ENCODE results near the gene TLDC2. TPM values are rescaled to one million over a fixed set of nuclear protein-coding genes. Genes with fewer than 3 reads are reported as not detected.

Gene TLDC2
- total and polyA plus RNA-seq, 4 donors: 0.05 to 0.33 (median 0.08) TPM; not detected in 1

- TF ChIP-seq, protein P1, sequence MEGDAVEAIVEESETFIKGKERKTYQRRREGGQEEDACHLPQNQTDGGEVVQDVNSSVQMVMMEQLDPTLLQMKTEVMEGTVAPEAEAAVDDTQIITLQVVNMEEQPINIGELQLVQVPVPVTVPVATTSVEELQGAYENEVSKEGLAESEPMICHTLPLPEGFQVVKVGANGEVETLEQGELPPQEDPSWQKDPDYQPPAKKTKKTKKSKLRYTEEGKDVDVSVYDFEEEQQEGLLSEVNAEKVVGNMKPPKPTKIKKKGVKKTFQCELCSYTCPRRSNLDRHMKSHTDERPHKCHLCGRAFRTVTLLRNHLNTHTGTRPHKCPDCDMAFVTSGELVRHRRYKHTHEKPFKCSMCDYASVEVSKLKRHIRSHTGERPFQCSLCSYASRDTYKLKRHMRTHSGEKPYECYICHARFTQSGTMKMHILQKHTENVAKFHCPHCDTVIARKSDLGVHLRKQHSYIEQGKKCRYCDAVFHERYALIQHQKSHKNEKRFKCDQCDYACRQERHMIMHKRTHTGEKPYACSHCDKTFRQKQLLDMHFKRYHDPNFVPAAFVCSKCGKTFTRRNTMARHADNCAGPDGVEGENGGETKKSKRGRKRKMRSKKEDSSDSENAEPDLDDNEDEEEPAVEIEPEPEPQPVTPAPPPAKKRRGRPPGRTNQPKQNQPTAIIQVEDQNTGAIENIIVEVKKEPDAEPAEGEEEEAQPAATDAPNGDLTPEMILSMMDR (IDR thresholded peaks at IDR 0.05; ENCODE audit: low read depth, low read length, missing input control): no peak
These were observed 43.1 kb upstream of the TLDC2 start (continued) for GRCh38 chr20:36832791-36833190.

DNA sequence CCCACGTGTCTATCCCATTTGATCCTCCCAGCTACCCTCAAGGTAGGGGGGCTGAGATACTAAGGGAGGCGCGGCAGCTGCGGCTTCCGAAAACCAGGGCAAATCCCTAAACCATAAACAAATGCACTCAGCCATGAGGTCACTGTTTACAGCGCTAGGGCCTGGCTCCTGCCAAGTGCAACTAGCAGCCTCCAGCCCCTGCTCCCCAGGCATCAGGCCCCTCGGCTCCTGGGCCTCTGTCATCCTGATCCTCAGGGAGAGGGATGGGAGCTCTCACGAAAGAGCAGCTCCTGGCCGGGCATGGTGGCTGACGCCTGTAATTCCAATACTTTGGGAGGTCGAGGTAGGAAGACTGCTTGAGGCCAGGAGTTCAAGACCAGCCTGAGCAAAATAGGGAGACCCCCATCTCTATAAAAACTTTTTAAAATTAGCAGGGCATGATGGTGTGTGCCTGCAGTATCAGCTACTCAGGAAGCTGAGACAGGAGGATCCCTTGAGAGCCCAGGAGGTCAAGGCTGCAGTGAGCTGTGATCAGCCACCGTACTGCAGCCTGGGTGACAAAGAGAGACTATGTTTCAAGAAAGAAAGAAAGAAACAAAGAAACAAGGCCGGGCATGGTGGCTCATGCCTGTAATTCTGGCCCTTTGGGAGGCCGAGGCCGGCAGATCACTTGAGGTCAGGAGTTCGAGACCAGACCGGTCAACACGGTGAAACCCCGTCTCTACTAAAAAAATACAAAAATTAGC is 42.5 kb upstream of the TLDC2 start:
- Histone ChIP-seq H3K4me3 (ENCODE audit: low read depth in 1 of 3, low read length in 3 of 3) (no peak overlapping the region), H3K27me3 (ENCODE audit: control insufficient read depth in 4 of 4, insufficient read depth in 4 of 4, low read length in 3 of 4) (no peaks in the 10 kb centered on the region), H3K36me3 (ENCODE audit: control insufficient read depth in 4 of 4, insufficient read depth in 3 of 4, low read depth in 1 of 4, low read length in 3 of 4) (peaks cover 0 to 4% (median 1%) of the 10 kb centered on the region in 4 donors), H3K4me1 (ENCODE audit: control insufficient read depth in 4 of 4, insufficient read depth in 4 of 4, low read length in 3 of 4) (peaks cover 1 to 12% (median 3%) of the 10 kb centered on the region in 4 donors), H3K27ac (ENCODE audit: low read depth in 1 of 2, low read length in 2 of 2) (peak overlapping the region in 1 of 2 donors; percentile 42), H3K9ac (ENCODE audit: low read depth in 1 of 2, low read length in 2 of 2) (no peak overlapping the region), H3K9me3 (ENCODE audit: control insufficient read depth in 4 of 4, low read length in 3 of 4) (no peaks in the 10 kb centered on the region)
- TF ChIP-seq RXRA (IDR thresholded peaks at IDR 0.05) (no peak), RAD21 (IDR thresholded peaks at IDR 0.05) (no peak), GABPA (IDR thresholded peaks at IDR 0.05 in 1 of 2, conservative IDR thresholded peaks at IDR 0.05 in 1 of 2) (no peak), JUND (IDR thresholded peaks at IDR 0.05) (no peak), MAX (IDR thresholded peaks at IDR 0.05) (no peak), FOXA1 (IDR thresholded peaks at IDR 0.05) (no peak), HNF4A (conservative IDR thresholded peaks at IDR 0.05) (no peak), REST (IDR thresholded peaks at IDR 0.05) (no peak), FOXA2 (IDR thresholded peaks at IDR 0.05) (no peak), YY1 (IDR thresholded peaks at IDR 0.05) (no peak), TAF1 (conservative IDR thresholded peaks at IDR 0.05) (no peak)
- 84% methylated on average over 19 of the region's 19 CpGs for WGBS
- DNase-seq (ENCODE audit: low spot score): no peak

DNA sequence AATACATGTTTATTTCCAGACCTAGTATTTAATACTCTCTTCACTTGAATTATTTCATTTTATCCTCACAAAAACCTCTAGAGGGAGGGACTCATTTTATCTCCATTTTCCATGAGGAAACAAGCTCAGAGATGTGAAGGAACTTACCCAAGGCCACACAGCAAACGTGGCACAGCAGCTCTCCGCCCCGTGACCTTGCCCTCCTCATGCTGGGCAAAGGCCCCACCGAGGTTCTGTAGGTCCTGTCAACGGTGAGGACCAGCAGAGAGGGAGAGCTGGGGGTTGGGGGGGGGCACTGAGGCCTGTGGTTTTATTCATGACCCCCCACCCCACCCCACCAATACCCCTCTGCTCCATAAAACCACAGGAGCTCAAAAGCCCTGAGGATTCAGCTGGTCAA is 40.9 kb upstream of the TLDC2 start:
- TF ChIP-seq FOXA2 (IDR thresholded peaks at IDR 0.05) (no peak), SP1 (IDR thresholded peaks at IDR 0.05) (no peak), YY1 (IDR thresholded peaks at IDR 0.05) (no peak)
- TF ChIP-seq, protein P2, sequence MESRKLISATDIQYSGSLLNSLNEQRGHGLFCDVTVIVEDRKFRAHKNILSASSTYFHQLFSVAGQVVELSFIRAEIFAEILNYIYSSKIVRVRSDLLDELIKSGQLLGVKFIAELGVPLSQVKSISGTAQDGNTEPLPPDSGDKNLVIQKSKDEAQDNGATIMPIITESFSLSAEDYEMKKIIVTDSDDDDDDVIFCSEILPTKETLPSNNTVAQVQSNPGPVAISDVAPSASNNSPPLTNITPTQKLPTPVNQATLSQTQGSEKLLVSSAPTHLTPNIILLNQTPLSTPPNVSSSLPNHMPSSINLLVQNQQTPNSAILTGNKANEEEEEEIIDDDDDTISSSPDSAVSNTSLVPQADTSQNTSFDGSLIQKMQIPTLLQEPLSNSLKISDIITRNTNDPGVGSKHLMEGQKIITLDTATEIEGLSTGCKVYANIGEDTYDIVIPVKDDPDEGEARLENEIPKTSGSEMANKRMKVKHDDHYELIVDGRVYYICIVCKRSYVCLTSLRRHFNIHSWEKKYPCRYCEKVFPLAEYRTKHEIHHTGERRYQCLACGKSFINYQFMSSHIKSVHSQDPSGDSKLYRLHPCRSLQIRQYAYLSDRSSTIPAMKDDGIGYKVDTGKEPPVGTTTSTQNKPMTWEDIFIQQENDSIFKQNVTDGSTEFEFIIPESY (IDR thresholded peaks at IDR 0.05): no peak
- H3K36me3 ChIP-seq (ENCODE audit: control insufficient read depth in 4 of 4, insufficient read depth in 3 of 4, low read depth in 1 of 4, low read length in 3 of 4): no peaks in the 10 kb centered on the region
- no peak for DNase-seq (ENCODE audit: low spot score)
- H3K27me3 ChIP-seq (ENCODE audit: control insufficient read depth in 4 of 4, insufficient read depth in 4 of 4, low read length in 3 of 4): no peaks in the 10 kb centered on the region
- H3K27ac ChIP-seq (ENCODE audit: low read depth in 1 of 2, low read length in 2 of 2): peak overlapping the region in 1 of 2 donors; percentile 38
- peaks cover 1 to 12% (median 3%) of the 10 kb centered on the region in 4 donors for H3K4me1 ChIP-seq (ENCODE audit: control insufficient read depth in 4 of 4, insufficient read depth in 4 of 4, low read length in 3 of 4)
- no peaks in the 10 kb centered on the region for H3K9me3 ChIP-seq (ENCODE audit: control insufficient read depth in 4 of 4, low read length in 3 of 4)
- 70% methylated on average over 5 of the region's 5 CpGs for WGBS
- H3K4me3 ChIP-seq (ENCODE audit: low read depth in 1 of 3, low read length in 3 of 3): no peak overlapping the region
- H3K9ac ChIP-seq (ENCODE audit: low read depth in 1 of 2, low read length in 2 of 2): no peak overlapping the region
